OCI-LY7 (cell line): ENCODE measurements around the gene GNAI2. TPM values are rescaled to one million over a fixed set of nuclear protein-coding genes. Genes with fewer than 3 reads are reported as not detected.

ENCODE experiments used
- BruUV-seq: library from RNA; stranded (reverse); fragments of 400-500 nt; replicated peaks from 2 replicates; lab custom pipeline; 2021; lab: Mats Ljungman, UMichigan
- CTCF ChIA-PET: fragments of 300-600 bp; sonication (Branson Sonifier 250); formaldehyde crosslinking; loops from one replicate; lab custom pipeline; 2022; ENCODE audit warnings: antibody characterized with exemption; ENCODE audit not compliant: unreplicated experiment; lab: Charles Lee
- POLR2A ChIA-PET: fragments of 300-600 bp; sonication (Branson Sonifier 250); formaldehyde crosslinking; loops from one replicate; lab custom pipeline; 2022; ENCODE audit warnings: antibody characterized with exemption; lab: Charles Lee
- DNase-seq: peaks from one replicate; pipeline ENCODE4 v3.0.0-alpha.2; 2015; ENCODE audit warnings: low spot score
- H2AFZ ChIP-seq: fragments of 200-600 bp; sonication (generic), shearing (Covaris generic); 2 replicates; pipeline ENCODE4 v1.6.1; 2014; ENCODE audit warnings: mild to moderate bottlenecking, antibody characterized with exemption, low read length, moderate library complexity
- H3K27ac ChIP-seq: fragments of 200-600 bp; sonication (generic); 2 replicates; pipeline ENCODE4 v1.5.1; 2014; ENCODE audit warnings: mixed run types, low read depth, mild to moderate bottlenecking, moderate library complexity, low read length, inconsistent platforms; ENCODE audit not compliant: poor library complexity, severe bottlenecking
- H3K36me3 ChIP-seq: fragments of 200-600 bp; sonication (generic); 2 replicates; pipeline ENCODE4 v1.6.1; 2014; ENCODE audit warnings: mild to moderate bottlenecking, antibody characterized with exemption, low read length, moderate library complexity, mixed read lengths; ENCODE audit not compliant: insufficient read depth
- H3K4me1 ChIP-seq: fragments of 200-600 bp; sonication (generic); 2 replicates; pipeline ENCODE4 v1.5.1; 2014; ENCODE audit warnings: mild to moderate bottlenecking, low read length; ENCODE audit not compliant: insufficient read depth, poor library complexity, severe bottlenecking
- H3K4me2 ChIP-seq: fragments of 200-600 bp; sonication (generic); 2 replicates; pipeline ENCODE4 v1.6.1; 2014; ENCODE audit warnings: mild to moderate bottlenecking, low read length
- H3K4me3 ChIP-seq: fragments of 200-600 bp; sonication (generic); 2 replicates; pipeline ENCODE4 v1.5.1; 2014; ENCODE audit warnings: mild to moderate bottlenecking, low read depth, low read length; ENCODE audit not compliant: poor library complexity, severe bottlenecking
- H3K79me2 ChIP-seq: fragments of 200-600 bp; sonication (generic); 2 replicates; pipeline ENCODE4 v1.6.1; 2016; ENCODE audit warnings: low read depth, mild to moderate bottlenecking, low read length, moderate library complexity, mixed read lengths; ENCODE audit not compliant: insufficient read depth
- H3K9me2 ChIP-seq: fragments of 200-600 bp; sonication (generic); 2 replicates; pipeline ENCODE4 v1.6.1; 2016; ENCODE audit warnings: mild to moderate bottlenecking, low read length, mixed read lengths; ENCODE audit not compliant: insufficient read depth
- H3K9me3 ChIP-seq: fragments of 200-600 bp; sonication (generic); 2 replicates; pipeline ENCODE4 v1.6.1; 2014; ENCODE audit warnings: mild to moderate bottlenecking, mixed run types, low read length, mixed read lengths
- H4K20me1 ChIP-seq: fragments of 200-600 bp; sonication (generic); 2 replicates; pipeline ENCODE4 v1.6.1; 2014; ENCODE audit warnings: mild to moderate bottlenecking, antibody characterized with exemption, low read length, moderate library complexity, mixed read lengths; ENCODE audit not compliant: insufficient read depth
- CTCF ChIP-seq: fragments of 200-600 bp; sonication (generic); conservative IDR thresholded peaks from 2 replicates; pipeline ENCODE4 v1.5.1; 2014; ENCODE audit warnings: mild to moderate bottlenecking, antibody characterized with exemption, low read length, moderate library complexity, mixed read lengths
- EZH2phosphoT487 ChIP-seq: fragments of 200-600 bp; sonication (generic); IDR thresholded peaks from 2 replicates; pipeline ENCODE4 v1.6.1; 2018; ENCODE audit warnings: low read depth, borderline replicate concordance, mild to moderate bottlenecking, mixed run types, antibody characterized with exemption, low read length, moderate library complexity, mixed read lengths
- intact Hi-C: fragments of 100-400 bp; cut with micrococcal nuclease; formaldehyde crosslinking; loops from one replicate; pipeline ENCODE4 v1.10.0; 2022; ENCODE audit not compliant: unreplicated experiment
- total RNA-seq, 2 experiments: library from RNA; depleted of rRNA in 1 of 2; stranded (reverse); fragments of >200 nt in 1 of 2; shearing (Covaris generic) in 1 of 2; gene quantifications; 2 replicates each; pipeline ENCODE4 v1.2.3, GENCODE V29; 2014 to 2022

GNAI2 gene
- total RNA-seq, 2 experiments from 2014 or later, result 190 to 256 TPM

GRCh38 chr3:50293079-50293801, 57.2 kb downstream of the GNAI2 start:
- Histone ChIP-seq H3K4me2 (peak overlapping the region; percentile 82), H2AFZ (peak overlapping the region; percentile 65), H3K79me2 (peaks cover 20% of the 10 kb centered on the region), H3K36me3 (peaks cover 25% of the 10 kb centered on the region), H4K20me1 (no peaks in the 10 kb centered on the region), H3K9me2 (no peaks in the 10 kb centered on the region), H3K9me3 (no peaks in the 10 kb centered on the region), H3K4me1 (peaks cover 12% of the 10 kb centered on the region), H3K27ac (peak overlapping the region; percentile 32), H3K4me3 (peak overlapping the region; percentile 89)
- ChIA-PET CTCF (interaction anchor here (2.0 kb wide), 1 partner anchor 31 kb away, joined by 5 read pairs; no protein-coding TSS in a partner anchor), POLR2A (interaction anchor here (0.6 to 2.1 kb wide), 2 partner anchors 44 to 1096 kb away, joined by 3 to 10 read pairs; no protein-coding TSS in a partner anchor)
- no TSS peak for BruUV-seq
- intact Hi-C loops, result no loop called here
- no peak for DNase-seq
- TF ChIP-seq EZH2phosphoT487, result no peak
- TF ChIP-seq CTCF, result no peak

GRCh38 chr3:50294089-50294488, 58.1 kb downstream of the GNAI2 start:
- intact Hi-C loops, result no loop called here
- Histone ChIP-seq H3K4me3 (no peak overlapping the region), H3K4me2 (no peak overlapping the region), H3K9me2 (no peaks in the 10 kb centered on the region), H3K79me2 (peaks cover 20% of the 10 kb centered on the region), H4K20me1 (no peaks in the 10 kb centered on the region), H3K27ac (no peak overlapping the region), H3K4me1 (peaks cover 15% of the 10 kb centered on the region), H2AFZ (no peak overlapping the region), H3K9me3 (no peaks in the 10 kb centered on the region), H3K36me3 (peaks cover 16% of the 10 kb centered on the region)
- ChIA-PET CTCF (no interaction called here), POLR2A (no interaction called here)
- no TSS peak for BruUV-seq
- TF ChIP-seq CTCF, result no peak
- no peak for TF ChIP-seq EZH2phosphoT487
- DNase-seq, result no peak
